ENCODE measurements around the gene FBXW7.

The FBXW7 gene

DNA sequence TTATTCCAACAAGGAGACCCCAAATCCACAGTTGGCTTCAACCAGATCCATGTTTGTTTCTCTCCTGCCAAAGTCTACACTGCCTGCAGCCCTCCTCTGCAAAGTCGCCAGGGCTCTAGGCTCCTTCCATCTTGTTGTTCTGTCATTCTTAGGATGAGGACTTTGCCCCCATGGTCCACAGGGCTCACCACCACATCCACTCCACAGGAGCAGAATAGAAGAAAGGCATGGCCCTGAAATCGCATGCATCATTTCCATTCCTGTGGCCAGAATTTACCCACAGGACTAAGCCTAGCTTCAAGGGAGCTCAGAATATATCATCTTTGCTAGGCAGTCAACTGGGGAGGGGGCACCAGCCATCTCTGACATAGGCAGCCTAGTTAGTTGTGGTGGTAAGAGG lies 254.7 kb downstream of the FBXW7 start:
- H3K14ac ChIP-seq (ENCODE audit: low read length): no peak overlapping the region
- H4K8ac ChIP-seq (ENCODE audit: low read depth, low read length): no peak overlapping the region
- H3K18ac ChIP-seq (ENCODE audit: low read length): no peak overlapping the region
- no peak overlapping the region for H4K12ac ChIP-seq (ENCODE audit: low read depth, low read length)
- H3K23ac ChIP-seq (ENCODE audit: low read length): no peak overlapping the region
- no peak overlapping the region for H4K91ac ChIP-seq (ENCODE audit: low read depth, low read length)
- H2AK5ac ChIP-seq (ENCODE audit: low read length): no peak overlapping the region
- peaks cover 11% of the 10 kb centered on the region in 2 experiments for H3K4me1 ChIP-seq (ENCODE audit: control insufficient read depth in 1 of 2, insufficient read depth in 2 of 2, low read length in 2 of 2)
- H2BK120ac ChIP-seq (ENCODE audit: insufficient read depth, low read length, poor library complexity): no peak overlapping the region
- no peak overlapping the region for H3K9ac ChIP-seq (ENCODE audit: low read length)
- DNase-seq: no peak
- H3K79me1 ChIP-seq (ENCODE audit: low read length): no peaks in the 10 kb centered on the region
- no peak overlapping the region for H2BK5ac ChIP-seq (ENCODE audit: low read depth, low read length, poor library complexity)
- H3K27ac ChIP-seq (ENCODE audit: low read depth, low read length): no peak overlapping the region
- no peak overlapping the region for H3K4me2 ChIP-seq (ENCODE audit: low read length)
- H3K27me3 ChIP-seq (ENCODE audit: insufficient read depth, low read length): no peaks in the 10 kb centered on the region
- H3K4ac ChIP-seq (ENCODE audit: low read depth, low read length): no peak overlapping the region
- H2BK12ac ChIP-seq (ENCODE audit: low read length): no peak overlapping the region
- no peak overlapping the region for H2AFZ ChIP-seq (ENCODE audit: insufficient read depth, low read length, poor library complexity)
- no peaks in the 10 kb centered on the region for H3K36me3 ChIP-seq (ENCODE audit: control insufficient read depth in 1 of 2, insufficient read depth in 2 of 2, low read length in 2 of 2)
- no peaks in the 10 kb centered on the region for H3K79me2 ChIP-seq (ENCODE audit: control insufficient read depth, insufficient read depth, low read length, poor library complexity)
- H3K4me3 ChIP-seq (ENCODE audit: low read depth, low read length): no peak overlapping the region
- H3K9me3 ChIP-seq (ENCODE audit: insufficient read depth, low read depth, low read length): peaks cover 4% of the 10 kb centered on the region
- no CpG with 5 or more reads among the region's 2 CpGs for WGBS (ENCODE audit: extremely low coverage, insufficient coverage, insufficient read length)

DNA sequence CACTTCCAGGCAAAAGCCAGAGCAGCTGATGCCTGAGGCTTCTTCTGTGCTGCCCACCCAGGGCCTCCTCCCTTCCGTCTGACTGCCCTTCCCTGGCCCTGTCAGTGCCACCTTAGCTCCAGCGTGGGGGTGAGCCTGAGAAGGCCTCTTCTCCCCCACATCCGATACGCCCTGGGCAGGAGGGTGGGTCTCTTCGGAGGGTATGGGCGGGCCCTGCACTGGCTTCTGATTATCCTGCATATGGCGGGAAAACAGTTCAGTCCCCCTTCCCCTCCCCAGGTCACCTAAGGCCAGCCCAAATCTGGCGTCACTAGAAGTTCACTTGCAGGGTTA lies 256.7 kb downstream of the FBXW7 start:
- H2AK5ac ChIP-seq (ENCODE audit: low read length): no peak overlapping the region
- no peak overlapping the region for H2BK5ac ChIP-seq (ENCODE audit: low read depth, low read length, poor library complexity)
- no peak overlapping the region for H3K27ac ChIP-seq (ENCODE audit: low read depth, low read length)
- no peak overlapping the region for H3K14ac ChIP-seq (ENCODE audit: low read length)
- no peak overlapping the region for H3K4me2 ChIP-seq (ENCODE audit: low read length)
- H3K4me3 ChIP-seq (ENCODE audit: low read depth, low read length): no peak overlapping the region
- no peak overlapping the region for H2BK120ac ChIP-seq (ENCODE audit: insufficient read depth, low read length, poor library complexity)
- no peak for DNase-seq
- no peaks in the 10 kb centered on the region for H3K27me3 ChIP-seq (ENCODE audit: insufficient read depth, low read length)
- no peak overlapping the region for H2BK12ac ChIP-seq (ENCODE audit: low read length)
- no peaks in the 10 kb centered on the region for H3K36me3 ChIP-seq (ENCODE audit: control insufficient read depth in 1 of 2, insufficient read depth in 2 of 2, low read length in 2 of 2)
- H3K9me3 ChIP-seq (ENCODE audit: insufficient read depth, low read depth, low read length): peaks cover 4% of the 10 kb centered on the region
- no peak overlapping the region for H2AFZ ChIP-seq (ENCODE audit: insufficient read depth, low read length, poor library complexity)
- no CpG with 5 or more reads among the region's 8 CpGs for WGBS (ENCODE audit: extremely low coverage, insufficient coverage, insufficient read length)
- H3K9ac ChIP-seq (ENCODE audit: low read length): no peak overlapping the region
- no peaks in the 10 kb centered on the region for H3K79me1 ChIP-seq (ENCODE audit: low read length)
- H3K4ac ChIP-seq (ENCODE audit: low read depth, low read length): no peak overlapping the region
- no peak overlapping the region for H3K23ac ChIP-seq (ENCODE audit: low read length)
- no peaks in the 10 kb centered on the region for H3K79me2 ChIP-seq (ENCODE audit: control insufficient read depth, insufficient read depth, low read length, poor library complexity)
- H3K4me1 ChIP-seq (ENCODE audit: control insufficient read depth in 1 of 2, insufficient read depth in 2 of 2, low read length in 2 of 2): peaks cover 11% of the 10 kb centered on the region in 2 experiments
- no peak overlapping the region for H3K18ac ChIP-seq (ENCODE audit: low read length)
- no peak overlapping the region for H4K12ac ChIP-seq (ENCODE audit: low read depth, low read length)
- H4K8ac ChIP-seq (ENCODE audit: low read depth, low read length): no peak overlapping the region
- no peak overlapping the region for H4K91ac ChIP-seq (ENCODE audit: low read depth, low read length)

DNA sequence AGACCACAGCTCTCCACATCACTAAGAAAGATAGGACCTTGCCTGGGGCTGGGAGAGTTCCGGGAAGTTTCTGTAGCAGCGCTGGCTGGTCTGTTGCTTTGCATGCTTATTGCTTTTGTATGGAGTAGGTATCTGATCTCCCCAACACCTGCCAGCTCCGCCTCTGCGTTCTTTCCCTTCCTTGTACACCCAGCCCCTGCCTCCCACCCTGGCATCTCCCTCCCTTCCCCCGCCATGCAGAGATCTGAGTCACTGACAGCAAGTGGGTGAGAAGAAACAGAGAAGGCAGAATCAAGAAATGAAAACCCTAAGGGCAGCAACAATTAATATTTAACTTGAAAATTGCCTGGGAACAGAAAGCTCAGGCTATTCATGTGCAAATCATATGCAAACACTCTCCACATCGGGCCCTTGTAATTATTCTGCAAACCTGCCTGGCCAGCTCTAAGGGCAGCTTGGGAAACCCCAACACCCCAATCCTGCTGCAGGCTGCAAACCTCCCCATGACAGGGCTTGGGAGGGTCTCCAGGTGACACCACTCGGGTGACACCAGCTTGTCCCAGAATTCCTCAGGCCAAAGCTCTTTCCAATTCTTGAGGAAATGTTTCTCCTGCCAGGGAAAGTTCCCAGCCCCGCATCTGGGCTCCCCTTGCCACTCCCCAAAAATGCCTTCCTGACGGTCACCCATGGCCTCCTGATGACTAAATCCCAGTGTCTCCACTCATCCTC lies 257.2 kb downstream of the FBXW7 start:
- Histone ChIP-seq H3K4me1 (ENCODE audit: control insufficient read depth in 1 of 2, insufficient read depth in 2 of 2, low read length in 2 of 2) (peaks cover 11 to 14% of the 10 kb centered on the region in 2 experiments), H3K4me2 (ENCODE audit: low read length) (no peak overlapping the region), H3K9me3 (ENCODE audit: insufficient read depth, low read depth, low read length) (peaks cover 4% of the 10 kb centered on the region), H3K27me3 (ENCODE audit: insufficient read depth, low read length) (no peaks in the 10 kb centered on the region), H2AFZ (ENCODE audit: insufficient read depth, low read length, poor library complexity) (no peak overlapping the region), H3K79me2 (ENCODE audit: control insufficient read depth, insufficient read depth, low read length, poor library complexity) (no peaks in the 10 kb centered on the region), H3K79me1 (ENCODE audit: low read length) (no peaks in the 10 kb centered on the region), H3K4me3 (ENCODE audit: low read depth, low read length) (no peak overlapping the region), H3K18ac (ENCODE audit: low read length) (no peak overlapping the region), H2BK120ac (ENCODE audit: insufficient read depth, low read length, poor library complexity) (no peak overlapping the region), H2AK5ac (ENCODE audit: low read length) (no peak overlapping the region), H4K12ac (ENCODE audit: low read depth, low read length) (no peak overlapping the region), H3K23ac (ENCODE audit: low read length) (no peak overlapping the region), H3K27ac (ENCODE audit: low read depth, low read length) (no peak overlapping the region), H4K91ac (ENCODE audit: low read depth, low read length) (no peak overlapping the region), H2BK5ac (ENCODE audit: low read depth, low read length, poor library complexity) (no peak overlapping the region), H2BK12ac (ENCODE audit: low read length) (no peak overlapping the region), H4K8ac (ENCODE audit: low read depth, low read length) (no peak overlapping the region), H3K4ac (ENCODE audit: low read depth, low read length) (no peak overlapping the region), H3K36me3 (ENCODE audit: control insufficient read depth in 1 of 2, insufficient read depth in 2 of 2, low read length in 2 of 2) (no peaks in the 10 kb centered on the region), H3K9ac (ENCODE audit: low read length) (no peak overlapping the region), H3K14ac (ENCODE audit: low read length) (no peak overlapping the region)
- WGBS (ENCODE audit: extremely low coverage, insufficient coverage, insufficient read length): no CpG with 5 or more reads among the region's 9 CpGs
- DNase-seq: peak; percentile 34

DNA sequence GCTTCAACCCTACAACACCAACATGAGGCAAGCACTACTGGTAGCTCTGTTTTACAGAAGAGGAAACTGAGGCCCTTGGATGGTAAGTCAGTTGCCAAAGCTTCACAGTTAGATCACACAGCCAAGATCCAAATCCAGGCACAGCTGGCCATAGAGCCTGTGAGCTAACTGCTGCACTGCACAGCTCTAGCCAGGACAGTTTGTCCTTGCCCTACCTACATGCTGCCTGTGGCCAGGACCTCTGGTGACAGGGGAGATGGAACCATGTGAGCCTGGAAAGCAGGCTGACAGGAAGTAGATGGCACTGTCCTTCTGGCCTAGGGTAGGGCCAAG lies 257.8 kb downstream of the FBXW7 start:
- no peak overlapping the region for H3K4me2 ChIP-seq (ENCODE audit: low read length)
- H3K4ac ChIP-seq (ENCODE audit: low read depth, low read length): no peak overlapping the region
- H3K9ac ChIP-seq (ENCODE audit: low read length): no peak overlapping the region
- no peak overlapping the region for H2BK120ac ChIP-seq (ENCODE audit: insufficient read depth, low read length, poor library complexity)
- no peak overlapping the region for H2AFZ ChIP-seq (ENCODE audit: insufficient read depth, low read length, poor library complexity)
- H3K4me1 ChIP-seq (ENCODE audit: control insufficient read depth in 1 of 2, insufficient read depth in 2 of 2, low read length in 2 of 2): peaks cover 11 to 14% of the 10 kb centered on the region in 2 experiments
- no peak overlapping the region for H4K12ac ChIP-seq (ENCODE audit: low read depth, low read length)
- H3K36me3 ChIP-seq (ENCODE audit: control insufficient read depth in 1 of 2, insufficient read depth in 2 of 2, low read length in 2 of 2): no peaks in the 10 kb centered on the region
- no peak overlapping the region for H2AK5ac ChIP-seq (ENCODE audit: low read length)
- no peak overlapping the region for H3K4me3 ChIP-seq (ENCODE audit: low read depth, low read length)
- H3K23ac ChIP-seq (ENCODE audit: low read length): no peak overlapping the region
- no peak for DNase-seq
- H4K8ac ChIP-seq (ENCODE audit: low read depth, low read length): no peak overlapping the region
- no peaks in the 10 kb centered on the region for H3K79me2 ChIP-seq (ENCODE audit: control insufficient read depth, insufficient read depth, low read length, poor library complexity)
- H3K18ac ChIP-seq (ENCODE audit: low read length): no peak overlapping the region
- H3K27me3 ChIP-seq (ENCODE audit: insufficient read depth, low read length): no peaks in the 10 kb centered on the region
- no peaks in the 10 kb centered on the region for H3K79me1 ChIP-seq (ENCODE audit: low read length)
- H2BK5ac ChIP-seq (ENCODE audit: low read depth, low read length, poor library complexity): no peak overlapping the region
- H4K91ac ChIP-seq (ENCODE audit: low read depth, low read length): no peak overlapping the region
- no peak overlapping the region for H3K14ac ChIP-seq (ENCODE audit: low read length)
- H2BK12ac ChIP-seq (ENCODE audit: low read length): no peak overlapping the region
- H3K27ac ChIP-seq (ENCODE audit: low read depth, low read length): no peak overlapping the region
- peaks cover 4% of the 10 kb centered on the region for H3K9me3 ChIP-seq (ENCODE audit: insufficient read depth, low read depth, low read length)
